ENCODE results near the gene MARCHF10. TPM values are rescaled to one million over a fixed set of nuclear protein-coding genes. Genes with fewer than 3 reads are reported as not detected.
A peak's percentile ranks its signal among the peaks of the same experiment; 100 is the strongest.
"Not testable (repeated sequence)": the region's sequence is repeated elsewhere in the genome, so short reads cannot be mapped to it uniquely, and the experiment has no call there.

Gene MARCHF10
- total RNA-seq, 1 donor from 2014 or later, result not detected

- no peak for ATAC-seq
- no peak for DNase-seq
- intact Hi-C loops (cut with micrococcal nuclease), result no loop called here
These were observed 14.0 kb downstream of the MARCHF10 start for GRCh38 chr17:62793919-62794665.

DNA sequence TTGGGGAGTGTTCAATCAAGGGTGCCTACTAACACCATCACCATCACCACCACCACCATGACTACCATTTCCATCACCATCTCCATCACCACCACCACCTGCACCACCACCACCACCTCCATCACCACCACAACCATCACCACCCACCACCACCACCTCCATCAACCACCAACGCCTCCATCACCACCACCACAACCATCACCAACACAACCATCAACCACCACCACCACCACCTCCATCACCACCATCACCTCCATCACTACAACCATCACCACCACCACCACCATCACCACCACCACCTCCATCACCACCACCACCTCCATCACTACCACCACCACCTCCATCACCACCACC is 15.7 kb downstream of the MARCHF10 start:
- ATAC-seq (no peak), DNase-seq (no peak)
- intact Hi-C loops (cut with micrococcal nuclease), result no loop called here

GRCh38 chr17:62791767-62792446 is 16.2 kb downstream of the MARCHF10 start:
- intact Hi-C loops (cut with micrococcal nuclease), result no loop called here
- ATAC-seq (no peak), DNase-seq (no peak)

DNA sequence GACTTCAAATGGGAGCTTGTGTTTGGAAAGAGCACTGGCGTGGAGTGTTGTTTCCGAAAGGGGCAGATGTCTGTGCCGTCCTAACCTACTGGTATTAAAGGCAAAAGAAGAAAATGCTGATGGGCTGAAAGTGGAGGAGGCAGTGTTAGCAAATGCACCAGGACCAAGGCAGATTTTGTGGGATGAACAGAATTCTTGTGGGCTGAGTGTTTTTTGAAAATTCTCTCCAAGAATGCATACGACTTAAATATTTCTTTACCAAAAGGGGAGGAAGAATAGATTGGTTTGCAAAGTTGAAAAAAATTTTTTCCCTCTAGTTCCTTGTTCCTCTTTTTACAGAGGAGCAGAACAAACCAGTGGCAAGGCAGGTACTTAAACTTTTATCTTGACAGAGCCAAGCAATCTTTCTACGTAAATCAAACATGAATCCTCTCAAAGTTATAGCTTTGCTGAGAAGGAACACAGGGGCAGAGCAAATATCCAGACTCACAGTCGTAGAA is 16.8 kb downstream of the MARCHF10 start:
- intact Hi-C loops (cut with micrococcal nuclease), result no loop called here
- no peak for DNase-seq
- ATAC-seq, result no peak

- no peak for ATAC-seq
- DNase-seq, result no peak
- intact Hi-C loops (cut with micrococcal nuclease), result no loop called here
These were observed 17.5 kb downstream of the MARCHF10 start for GRCh38 chr17:62790564-62790986.

DNA sequence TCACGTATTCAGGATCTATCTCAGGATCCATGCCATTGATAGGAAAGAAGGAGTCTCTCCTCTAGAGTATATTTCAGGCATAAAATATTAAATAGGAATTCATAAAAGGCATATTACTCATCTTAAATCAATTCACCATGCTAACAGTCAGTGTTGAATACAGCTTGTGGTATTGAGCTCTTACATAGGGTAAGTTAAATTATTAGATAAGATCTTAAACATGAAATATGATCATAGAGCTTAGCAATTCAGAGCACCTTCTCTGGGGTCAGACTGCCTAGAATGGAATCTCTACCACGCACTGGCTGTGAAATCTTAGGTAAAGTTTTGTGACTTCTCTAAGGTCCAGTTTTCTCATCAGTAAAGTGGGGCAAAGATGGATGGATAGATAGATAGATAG is 20.7 kb downstream of the MARCHF10 start:
- ATAC-seq (no peak), DNase-seq (no peak)
- intact Hi-C loops (cut with micrococcal nuclease), result no loop called here

DNA sequence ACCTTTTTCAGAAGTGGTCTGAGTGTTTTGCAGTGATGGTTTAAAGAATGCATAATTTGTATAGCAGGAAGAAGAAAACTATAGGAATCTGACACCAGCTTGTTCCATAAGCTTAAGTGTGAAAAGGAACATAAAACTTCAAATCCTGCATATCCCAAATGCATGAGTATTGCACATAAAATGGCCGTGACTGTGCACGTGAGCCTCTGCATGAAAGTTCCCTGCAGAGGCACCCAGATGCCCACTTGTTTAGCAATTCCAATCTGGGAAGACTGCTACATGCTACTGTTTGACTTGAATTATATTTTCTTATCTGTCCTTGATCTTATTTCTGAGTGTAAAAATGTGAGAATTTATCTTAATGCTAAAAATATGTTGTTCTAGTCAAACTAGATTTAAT is 21.5 kb downstream of the MARCHF10 start:
- intact Hi-C loops (cut with micrococcal nuclease), result no loop called here
- DNase-seq, result no peak
- ATAC-seq, result no peak

DNA sequence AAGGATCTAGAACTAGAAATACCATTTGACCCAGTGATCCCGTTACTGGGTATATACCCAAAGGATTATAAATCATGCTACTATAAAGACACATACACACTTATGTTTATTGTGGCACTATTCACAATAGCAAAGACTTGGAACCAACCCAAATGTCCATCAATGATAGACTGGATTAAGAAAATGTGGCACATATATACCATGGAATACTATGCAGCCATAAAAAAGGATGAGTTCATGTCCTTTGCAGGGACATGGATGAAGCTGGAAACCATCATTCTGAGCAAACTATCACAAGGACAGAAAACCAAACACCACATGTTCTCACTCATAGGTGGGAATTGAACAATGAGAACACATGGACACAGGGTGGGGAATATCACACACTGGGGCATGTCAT is 22.1 kb downstream of the MARCHF10 start:
- intact Hi-C loops (cut with micrococcal nuclease); ATAC-seq; DNase-seq: not testable (repeated sequence)

GRCh38 chr17:62782730-62783270 is 25.3 kb downstream of the MARCHF10 start:
- intact Hi-C loops (cut with micrococcal nuclease), result no loop called here
- ATAC-seq (no peak), DNase-seq (no peak)

DNA sequence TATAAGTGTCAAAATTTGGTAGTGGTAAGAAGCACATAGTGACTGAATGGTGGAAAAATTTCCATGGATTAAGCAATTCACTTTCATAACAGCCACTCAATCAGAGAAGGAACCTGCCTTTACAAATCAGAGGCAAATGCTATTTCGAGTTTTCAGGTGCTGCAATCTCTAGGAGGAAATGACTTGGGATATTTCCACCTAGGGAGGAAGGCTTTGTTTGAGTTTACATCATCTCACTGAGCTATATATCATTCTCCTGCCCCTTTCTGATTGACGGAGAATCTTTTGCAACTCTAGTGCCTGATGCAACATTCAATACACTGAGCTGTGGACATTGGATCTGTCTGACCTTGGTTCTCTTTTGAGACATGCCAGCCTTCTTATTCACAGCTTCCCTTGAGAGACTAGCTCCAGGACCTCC is 26.3 kb downstream of the MARCHF10 start:
- ATAC-seq, result no peak
- no peak for DNase-seq
- intact Hi-C loops (cut with micrococcal nuclease), result no loop called here

GRCh38 chr17:62781356-62781755 is 26.8 kb downstream of the MARCHF10 start:
- intact Hi-C loops (cut with micrococcal nuclease), result no loop called here
- DNase-seq (no peak), ATAC-seq (no peak)

DNA sequence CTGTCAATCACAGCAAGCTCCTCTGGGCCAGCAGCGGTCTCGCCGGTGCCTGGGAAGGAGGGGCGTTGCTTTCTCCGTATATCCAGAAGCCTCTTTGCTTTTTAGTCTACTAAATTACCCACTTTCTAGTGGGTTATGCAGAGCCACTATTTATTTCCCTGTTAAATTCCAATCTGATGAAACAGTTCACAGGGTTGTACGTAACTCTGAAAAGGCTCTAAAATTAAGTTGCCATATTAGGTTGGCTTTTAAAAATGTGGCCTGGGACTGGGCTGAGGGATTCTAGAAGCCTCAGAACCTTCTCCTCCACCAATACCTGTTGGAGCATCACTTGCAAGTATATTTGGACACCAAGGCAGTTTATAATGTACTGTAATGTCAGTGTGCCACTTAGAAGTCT is 27.2 kb downstream of the MARCHF10 start:
- no peak for DNase-seq
- no peak for ATAC-seq
- intact Hi-C loops (cut with micrococcal nuclease), result no loop called here

DNA sequence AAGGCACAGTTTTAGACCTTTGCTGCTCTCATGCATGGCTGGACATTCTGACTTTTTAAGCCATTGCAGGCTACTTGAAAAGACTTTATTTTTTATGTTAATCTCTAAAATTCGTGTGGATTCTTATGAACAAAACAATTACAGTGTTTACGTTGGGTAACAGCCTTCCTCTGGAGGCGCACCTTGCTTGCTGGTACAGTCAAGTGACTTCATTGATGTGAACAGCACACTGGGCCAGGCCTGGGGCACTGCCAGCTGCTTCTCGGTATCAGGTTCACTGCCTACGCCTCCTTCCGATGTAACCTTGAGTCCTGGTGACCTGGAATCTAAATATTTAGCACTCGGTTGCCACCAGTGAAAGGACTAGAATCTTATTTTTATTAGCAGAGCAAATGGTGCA is 27.8 kb downstream of the MARCHF10 start:
- peak; percentile 40 for DNase-seq
- intact Hi-C loops (cut with micrococcal nuclease), result no loop called here
- ATAC-seq, result peak; percentile 79

DNA sequence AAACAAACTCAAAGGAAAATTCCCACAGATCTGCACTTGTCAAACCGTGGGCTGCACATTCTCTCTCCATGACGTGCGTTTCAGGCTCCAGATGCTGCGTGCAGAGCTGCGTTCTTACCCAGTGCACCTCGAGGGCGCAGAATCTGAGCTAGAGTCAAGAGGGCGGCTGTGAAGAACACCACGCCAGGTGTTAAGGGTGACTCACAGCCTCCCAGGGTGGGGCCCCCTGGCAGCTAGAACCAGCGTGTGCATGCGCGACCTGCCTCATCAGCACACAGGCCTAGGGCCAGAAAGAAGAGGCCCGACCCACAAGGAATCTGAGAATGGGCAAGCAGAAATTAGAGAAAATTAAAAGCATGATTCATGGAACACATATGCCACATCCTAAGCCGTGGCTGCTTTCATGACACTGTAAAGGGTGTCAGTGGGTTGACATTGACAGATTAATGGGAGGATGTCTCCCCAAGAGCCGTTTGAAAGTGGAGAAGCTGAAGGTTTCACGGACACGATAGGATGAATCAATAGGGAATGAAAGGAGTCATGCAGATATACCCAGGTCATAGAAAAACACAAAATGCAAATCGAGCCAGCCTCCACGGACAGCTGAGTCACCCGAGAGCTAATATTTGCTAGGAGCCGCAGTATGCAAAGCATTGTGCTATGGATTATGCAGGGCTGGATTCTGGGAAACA is 29.0 kb downstream of the MARCHF10 start:
- no peak for DNase-seq
- ATAC-seq, result no peak
- intact Hi-C loops (cut with micrococcal nuclease), result no loop called here

GRCh38 chr17:62775876-62776275 is 32.2 kb downstream of the MARCHF10 start:
- no peak for ATAC-seq
- no peak for DNase-seq
- intact Hi-C loops (cut with micrococcal nuclease), result no loop called here

DNA sequence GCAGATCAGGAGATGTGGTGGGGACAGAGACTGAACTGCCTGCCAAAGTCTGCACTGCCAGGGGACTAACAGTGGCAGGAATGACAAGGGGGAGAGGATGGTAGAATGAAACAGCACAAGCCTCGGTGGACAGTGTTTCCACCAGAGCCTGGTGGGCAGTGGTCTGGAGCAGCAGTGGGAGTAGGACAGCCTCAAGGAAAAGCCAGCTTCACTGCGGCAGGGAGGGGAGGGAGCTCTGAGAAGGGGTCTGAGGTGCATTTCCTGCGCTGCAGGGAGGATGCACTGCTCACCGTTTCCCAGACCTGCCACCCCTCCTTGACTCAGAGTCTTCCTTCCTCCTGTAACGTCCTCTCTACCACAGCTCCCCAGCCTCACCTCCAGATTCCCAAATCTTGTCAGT is 33.8 kb downstream of the MARCHF10 start:
- DNase-seq (no peak), ATAC-seq (no peak)
- intact Hi-C loops (cut with micrococcal nuclease), result no loop called here

DNA sequence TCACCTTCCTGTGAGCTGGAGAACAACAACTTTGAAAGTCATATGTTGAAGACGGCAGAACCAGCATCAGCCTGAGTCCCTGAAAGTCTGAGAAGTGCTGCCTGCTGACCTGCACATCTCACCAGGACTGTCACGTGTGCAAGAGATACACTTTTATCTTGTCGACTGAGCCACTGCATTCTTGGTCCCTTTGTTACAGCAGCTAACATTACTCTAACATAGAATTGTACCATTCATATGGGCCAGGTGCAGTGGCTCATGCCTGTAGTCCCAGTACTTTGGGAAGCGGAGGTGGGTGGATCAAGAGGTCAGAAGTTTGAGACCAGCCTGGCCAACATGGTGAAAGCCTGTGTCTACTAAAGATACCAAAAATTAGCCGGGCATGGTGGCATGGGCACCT is 40.1 kb downstream of the MARCHF10 start:
- no peak for ATAC-seq
- intact Hi-C loops (cut with micrococcal nuclease), result no loop called here
- no peak for DNase-seq

- ATAC-seq, result no peak
- DNase-seq, result no peak
- intact Hi-C loops (cut with micrococcal nuclease), result no loop called here
These were observed 42.8 kb downstream of the MARCHF10 start for GRCh38 chr17:62765351-62765750.

- DNase-seq (no peak), ATAC-seq (no peak)
- intact Hi-C loops (cut with micrococcal nuclease), result no loop called here
These were observed 44.1 kb downstream of the MARCHF10 start for GRCh38 chr17:62763891-62764600.
